DMS53 (cell line): Measurements from ENCODE around the gene PTX3.

Experiments used
- DNase-seq: peaks from one replicate; lab custom pipeline; 2025; lab: John Stamatoyannopoulos, UW

PTX3 gene

GRCh38 chr3:157423337-157423736 lies 13.3 kb upstream of the PTX3 start:
- DNase-seq: no peak

- DNase-seq: no peak
Measured at GRCh38 chr3:157427901-157428300, 8.7 kb upstream of the PTX3 start.

- DNase-seq: no peak
Measured at GRCh38 chr3:157428853-157429252, 7.8 kb upstream of the PTX3 start.

- no peak for DNase-seq
Measured at GRCh38 chr3:157429708-157430107, 6.9 kb upstream of the PTX3 start.

- peak; percentile 5 for DNase-seq
Measured at GRCh38 chr3:157438194-157438730, 1.6 kb downstream of the PTX3 start.

- no peak for DNase-seq
Measured at GRCh38 chr3:157441102-157441624, 4.5 kb downstream of the PTX3 start.

GRCh38 chr3:157442729-157443128 lies 6.1 kb downstream of the PTX3 start:
- no peak for DNase-seq

- DNase-seq: no peak
Measured at GRCh38 chr3:157443905-157444796, 7.5 kb downstream of the PTX3 start.

- no peak for DNase-seq
Measured at GRCh38 chr3:157444797-157445184, 8.1 kb downstream of the PTX3 start.

GRCh38 chr3:157445857-157446256 lies 9.2 kb downstream of the PTX3 start:
- DNase-seq: no peak

- peak; percentile 11 for DNase-seq
Measured at GRCh38 chr3:157447026-157447694, 10.5 kb downstream of the PTX3 start.

- DNase-seq: no peak
Measured at GRCh38 chr3:157452097-157452496, 15.4 kb downstream of the PTX3 start.

GRCh38 chr3:157453824-157454223 lies 17.2 kb downstream of the PTX3 start:
- no peak for DNase-seq

GRCh38 chr3:157459706-157460105 lies 23.1 kb downstream of the PTX3 start:
- no peak for DNase-seq

- no peak for DNase-seq
Measured at GRCh38 chr3:157460253-157460652, 23.6 kb downstream of the PTX3 start.

GRCh38 chr3:157463816-157464215 lies 27.2 kb downstream of the PTX3 start:
- no peak for DNase-seq

- no peak for DNase-seq
Measured at GRCh38 chr3:157464321-157464720, 27.7 kb downstream of the PTX3 start.

- no peak for DNase-seq
Measured at GRCh38 chr3:157465741-157466140, 29.1 kb downstream of the PTX3 start.

- DNase-seq: no peak
Measured at GRCh38 chr3:157467200-157467599, 30.6 kb downstream of the PTX3 start.

- no peak for DNase-seq
Measured at GRCh38 chr3:157469561-157470294, 33.1 kb downstream of the PTX3 start.

- DNase-seq: no peak
Measured at GRCh38 chr3:157471064-157471463, 34.4 kb downstream of the PTX3 start.

- no peak for DNase-seq
Measured at GRCh38 chr3:157472648-157473047, 36.0 kb downstream of the PTX3 start.
